ENCODE data around the gene MLXIPL.
A peak's percentile ranks its signal among the peaks of the same experiment; 100 is the strongest.
"Not testable (repeated sequence)": the region's sequence is repeated elsewhere in the genome, so short reads cannot be mapped to it uniquely, and the experiment has no call there.

Gene MLXIPL

DNA sequence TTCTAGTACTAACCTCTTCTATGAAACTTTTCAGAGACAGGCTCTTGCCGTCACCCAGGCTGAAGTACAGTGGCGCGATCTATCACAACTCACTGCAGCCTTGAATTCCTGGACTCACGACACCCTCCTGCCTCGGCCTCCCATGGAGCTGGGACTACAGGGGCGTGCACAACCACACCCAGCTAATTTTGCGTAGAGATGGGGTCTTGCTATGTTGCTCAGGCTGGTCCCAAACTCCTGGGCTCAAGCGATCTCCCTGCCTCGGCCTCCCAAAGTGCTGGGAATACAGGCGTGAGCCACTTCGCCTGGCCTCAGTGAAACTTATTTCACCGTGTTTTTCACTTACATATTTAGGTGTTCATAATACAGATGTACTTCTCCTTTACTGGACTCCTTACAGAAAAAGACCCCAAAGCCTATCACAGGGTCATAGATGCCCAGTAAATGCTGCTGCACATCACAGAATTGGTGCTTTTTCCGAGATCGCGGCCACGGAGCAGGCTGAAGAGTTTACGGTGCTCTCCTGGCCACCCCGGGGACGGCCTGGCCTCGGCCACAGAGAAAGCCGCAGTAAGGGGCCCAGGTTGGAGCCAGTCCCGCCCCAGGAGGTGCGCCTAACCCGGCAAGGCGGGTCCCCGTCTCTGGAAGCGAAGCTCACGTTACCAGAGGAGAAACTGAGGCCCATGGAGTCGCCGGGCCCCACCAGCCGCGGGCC lies 46.5 kb downstream of the MLXIPL start:
- DNase-seq, result no peak

DNA sequence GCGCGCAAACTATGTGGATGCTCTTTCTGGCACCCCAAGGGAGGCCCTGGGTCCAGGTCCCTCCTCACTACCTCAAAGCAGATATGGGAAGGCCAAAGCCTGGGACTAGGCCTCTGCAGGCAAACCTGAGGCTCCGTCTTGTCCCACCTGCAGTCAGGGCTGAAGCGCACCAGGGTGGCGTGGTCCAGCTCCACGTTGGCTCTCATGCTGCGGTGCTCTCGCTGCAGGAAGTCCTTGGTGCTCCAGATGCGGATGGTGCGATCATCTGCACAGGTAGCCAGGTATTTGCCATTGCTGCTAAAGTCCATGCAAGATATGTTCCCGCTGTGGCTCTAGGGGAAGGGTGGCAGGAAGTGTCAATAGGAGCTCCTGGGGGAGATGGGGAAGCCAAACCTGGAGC lies 50.5 kb downstream of the MLXIPL start:
- DNase-seq, result no peak

DNA sequence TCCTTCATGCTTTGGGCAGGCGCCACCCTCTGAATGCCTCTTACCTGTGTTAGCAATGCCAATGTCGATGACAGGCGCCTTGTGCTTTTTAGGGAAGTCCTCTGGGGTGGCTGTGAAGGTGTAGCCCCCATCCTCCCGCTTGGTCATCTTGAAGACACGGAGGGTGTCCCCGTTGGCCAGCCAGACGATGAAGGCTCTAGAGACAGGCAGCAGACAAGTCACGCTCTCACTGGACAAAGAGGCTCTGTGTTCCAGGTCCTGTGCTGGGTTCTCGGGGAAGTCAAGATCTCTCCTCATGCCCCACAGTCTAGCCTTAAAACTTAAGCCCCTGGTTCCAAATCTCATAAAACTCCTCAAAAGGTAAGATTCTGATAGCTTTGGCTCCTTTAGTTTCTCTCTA lies 51.0 kb downstream of the MLXIPL start:
- DNase-seq, result no peak

DNA sequence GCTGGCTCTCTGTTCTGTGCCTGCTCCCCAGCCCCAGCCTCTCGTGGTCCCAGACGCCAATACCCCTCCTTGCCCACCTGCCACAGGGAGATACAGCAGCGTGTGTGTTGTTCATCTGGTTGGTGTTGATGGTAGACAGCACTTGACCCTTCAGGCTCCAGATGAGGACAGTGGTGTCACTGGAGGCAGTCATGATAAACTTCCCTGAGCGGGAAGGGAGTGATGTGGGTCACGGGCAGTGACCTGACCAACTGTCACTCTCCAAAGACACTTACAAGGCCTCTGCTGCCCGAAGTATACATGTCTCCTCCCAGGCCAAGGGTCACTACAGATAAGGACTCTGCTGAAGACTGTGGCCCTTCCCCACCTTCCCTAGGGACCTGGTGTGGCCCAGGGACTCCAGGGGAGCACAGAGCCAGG lies 51.5 kb downstream of the MLXIPL start:
- DNase-seq, result no peak

DNA sequence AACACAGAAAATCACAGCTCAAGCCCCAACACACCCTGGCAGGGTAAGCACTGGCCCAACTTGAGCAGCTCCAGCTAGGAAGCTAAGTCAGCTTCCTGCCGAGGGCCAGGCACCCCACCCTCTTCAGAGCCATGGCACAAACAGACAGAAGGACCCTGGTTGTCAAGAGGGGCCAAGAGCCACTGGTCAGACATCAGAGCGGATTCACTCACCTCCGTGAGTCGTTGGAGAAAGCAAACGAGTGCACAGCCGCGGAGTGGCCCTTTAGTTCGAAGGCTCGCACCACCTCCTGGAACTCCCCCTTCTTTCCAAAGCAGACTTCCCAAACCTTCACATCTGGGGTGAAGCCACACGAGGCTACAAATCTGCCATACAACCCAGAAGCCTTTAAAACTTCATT lies 53.3 kb downstream of the MLXIPL start:
- no peak for DNase-seq

DNA sequence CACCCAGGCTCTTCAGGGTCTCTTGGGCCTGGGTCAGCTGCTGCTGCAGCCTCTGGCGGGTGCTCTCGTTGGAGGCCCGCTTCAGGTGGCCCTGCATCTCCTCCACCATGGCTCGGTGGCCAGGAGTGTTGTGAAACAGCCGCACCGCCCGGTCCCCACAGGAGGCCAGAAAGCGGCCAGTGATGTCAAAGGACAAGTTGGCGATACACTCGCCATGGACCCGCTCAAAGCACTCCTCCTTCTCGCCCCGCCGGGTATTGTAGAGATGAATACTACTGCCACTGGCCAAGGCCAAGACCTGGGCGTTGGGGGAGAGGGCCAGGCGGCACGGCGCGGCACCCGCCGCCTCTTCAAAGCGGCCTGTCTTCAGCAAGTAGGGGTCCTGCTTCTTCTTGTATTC lies 53.8 kb downstream of the MLXIPL start:
- DNase-seq, result no peak

DNA sequence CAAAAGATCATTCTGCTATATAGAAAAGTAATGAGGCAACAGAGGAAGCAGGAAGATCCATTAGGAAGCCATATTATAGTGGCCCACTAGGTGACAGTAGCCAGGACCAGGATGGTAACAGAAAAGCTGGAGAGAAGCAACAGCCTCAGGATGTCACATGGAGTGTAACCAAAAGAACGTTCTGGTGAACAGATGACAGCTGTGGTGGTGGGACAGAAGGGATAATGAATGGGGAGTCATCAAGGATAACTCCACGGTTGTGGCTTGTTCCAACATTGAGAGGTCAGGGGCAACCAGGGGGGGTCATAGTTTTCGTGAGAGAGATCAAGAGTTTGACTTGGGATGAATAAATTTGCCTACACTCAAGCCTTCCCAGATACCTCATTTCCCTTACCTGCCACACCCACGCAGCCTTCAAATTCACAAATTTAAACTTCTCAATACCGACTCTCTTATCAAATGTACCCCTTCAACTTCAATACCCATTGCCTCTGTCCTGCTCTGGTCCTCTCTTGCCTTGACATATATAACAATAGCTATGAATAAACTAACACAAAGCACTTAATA lies 55.2 kb downstream of the MLXIPL start:
- DNase-seq, result no peak

DNA sequence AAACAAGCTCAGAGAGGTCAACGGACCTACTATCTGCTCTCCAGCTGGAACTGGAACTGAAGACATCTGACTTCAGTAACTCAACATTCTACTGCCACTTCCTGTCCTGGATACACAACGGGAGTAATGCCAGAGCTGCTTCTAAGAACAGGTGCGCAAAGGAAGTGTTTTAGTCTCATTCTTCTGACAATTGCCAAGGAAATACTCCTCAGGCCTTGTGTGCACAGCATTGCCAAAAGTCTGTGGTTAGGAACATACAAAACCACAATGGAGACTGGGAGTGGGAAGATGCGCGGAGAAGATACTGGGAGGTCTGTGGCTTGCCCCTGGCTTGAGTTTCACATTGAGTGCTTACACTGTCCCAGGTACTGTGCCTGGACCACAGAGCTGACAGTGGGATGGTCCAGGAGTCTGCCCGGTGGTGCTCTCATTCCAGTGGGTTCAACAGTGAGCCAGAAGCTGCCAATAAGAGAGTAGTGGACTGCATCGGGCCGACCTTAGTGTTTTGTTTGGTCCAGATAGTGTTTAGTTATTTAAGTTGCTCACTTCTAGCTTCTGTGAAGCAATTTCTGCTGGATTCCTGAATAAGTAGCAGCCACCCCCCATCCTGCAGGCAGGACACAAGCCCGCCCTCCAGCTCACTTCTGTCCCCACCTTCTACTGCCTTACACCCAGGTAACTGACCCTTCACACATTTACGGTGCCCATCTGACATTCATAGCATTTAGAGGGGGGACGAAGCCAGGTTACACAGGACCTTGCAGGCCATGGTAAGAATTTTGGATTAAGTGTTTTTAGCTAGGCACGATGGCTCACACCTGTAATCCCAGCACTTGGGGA lies 56.3 kb downstream of the MLXIPL start:
- DNase-seq, result no peak

DNA sequence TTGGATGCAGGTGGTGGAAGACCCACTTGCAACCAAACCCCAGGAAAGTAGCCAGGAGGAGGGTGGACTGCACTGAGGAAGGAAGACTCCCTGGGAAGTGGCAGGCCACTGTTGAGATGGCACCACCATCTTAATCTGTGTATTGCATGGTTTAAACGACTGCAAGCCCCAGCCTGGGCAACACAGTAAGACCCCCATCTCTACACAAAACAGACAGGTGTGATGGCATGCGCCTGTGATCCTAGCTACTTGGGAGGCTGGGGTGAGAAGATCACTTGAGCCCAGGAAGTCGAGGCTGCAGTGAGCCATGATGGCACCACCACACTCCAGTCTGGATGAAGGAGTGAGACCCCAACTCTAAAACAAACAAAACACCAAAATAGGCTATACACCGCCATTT lies 57.2 kb downstream of the MLXIPL start:
- no peak for DNase-seq

DNA sequence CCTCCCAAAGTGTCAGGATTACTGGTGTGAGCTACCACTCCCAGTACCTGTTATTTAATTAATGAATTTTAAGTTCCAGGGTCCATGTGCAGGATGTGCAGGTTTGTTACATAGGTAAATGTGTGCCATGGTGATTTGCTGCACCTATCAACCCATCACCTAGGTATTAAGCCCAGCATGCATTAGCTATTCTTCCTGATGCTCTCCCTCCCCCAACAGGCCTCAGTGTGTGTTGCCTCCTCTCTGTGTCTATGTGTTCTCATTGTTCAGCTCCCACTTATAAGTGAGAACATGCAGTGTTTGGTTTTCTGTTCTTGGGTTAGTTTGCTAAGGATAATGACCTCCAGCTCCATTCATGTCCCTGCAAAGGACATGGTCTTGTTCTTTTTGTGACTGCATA lies 57.9 kb downstream of the MLXIPL start:
- not testable (repeated sequence) for DNase-seq

DNA sequence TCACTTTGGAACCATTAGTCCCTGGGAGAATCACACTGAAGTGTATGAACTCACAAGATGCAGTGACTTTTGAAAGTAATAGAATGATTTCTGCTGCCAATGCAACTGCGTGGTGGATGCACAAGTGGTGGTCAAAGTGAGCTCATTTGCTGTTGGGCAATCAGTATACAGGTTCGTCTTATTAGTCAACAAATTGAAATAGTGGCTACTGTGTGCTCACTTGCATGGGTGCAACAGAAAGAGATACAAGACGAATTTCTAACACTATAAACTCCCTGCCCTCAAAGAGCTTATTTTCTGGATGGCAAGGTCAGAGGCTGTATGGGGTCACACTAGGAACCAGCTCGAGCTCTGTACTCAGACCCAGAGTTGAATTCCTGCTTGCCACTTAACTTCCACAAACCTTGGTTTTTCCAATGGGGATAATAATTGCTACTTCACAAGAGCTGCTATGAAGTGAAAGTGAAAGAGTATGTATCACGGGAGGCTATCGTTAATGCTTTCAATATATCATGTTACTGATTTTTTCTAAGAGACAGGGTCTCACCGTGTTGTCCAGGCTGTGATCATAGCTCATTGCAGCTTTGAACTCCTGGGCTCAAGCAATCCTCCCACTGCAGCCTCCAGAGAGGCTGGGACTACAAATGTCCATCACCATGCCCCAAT lies 58.5 kb downstream of the MLXIPL start:
- peak; percentile 19 for DNase-seq

DNA sequence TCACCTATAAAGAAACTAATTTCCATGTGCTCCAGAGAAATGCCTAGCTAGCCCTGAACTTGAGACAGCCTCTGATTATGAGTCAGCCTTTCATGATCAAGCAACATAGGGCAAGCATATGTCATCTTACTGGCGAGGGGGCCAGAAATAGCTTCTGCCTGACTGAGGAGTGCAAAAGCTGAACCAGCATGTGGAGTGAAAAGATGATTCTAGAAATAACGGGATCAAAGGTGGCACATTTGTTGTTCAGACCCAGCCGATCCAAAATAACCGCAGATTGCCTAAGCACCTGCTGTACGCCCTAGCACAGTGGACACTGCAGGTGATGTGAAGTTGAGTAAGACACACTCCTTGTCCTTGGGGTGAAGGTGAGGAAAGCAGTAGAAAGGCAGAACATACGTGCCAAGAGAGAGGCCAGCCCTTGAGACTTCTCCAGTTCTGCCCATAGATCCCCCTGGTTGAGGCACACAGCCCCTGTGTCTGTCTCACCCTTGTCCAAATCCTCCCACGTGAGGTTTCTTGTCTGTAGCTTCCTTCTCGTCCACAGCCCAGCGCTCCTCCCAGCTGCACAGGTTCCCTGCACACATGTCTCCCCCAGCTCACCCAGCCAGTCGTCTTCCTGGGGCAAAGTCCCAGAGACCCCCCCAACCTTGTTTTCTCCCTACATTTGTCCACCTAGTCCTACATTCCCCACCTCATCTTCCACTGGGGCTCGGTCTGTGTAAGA lies 64.0 kb downstream of the MLXIPL start:
- no peak for DNase-seq

DNA sequence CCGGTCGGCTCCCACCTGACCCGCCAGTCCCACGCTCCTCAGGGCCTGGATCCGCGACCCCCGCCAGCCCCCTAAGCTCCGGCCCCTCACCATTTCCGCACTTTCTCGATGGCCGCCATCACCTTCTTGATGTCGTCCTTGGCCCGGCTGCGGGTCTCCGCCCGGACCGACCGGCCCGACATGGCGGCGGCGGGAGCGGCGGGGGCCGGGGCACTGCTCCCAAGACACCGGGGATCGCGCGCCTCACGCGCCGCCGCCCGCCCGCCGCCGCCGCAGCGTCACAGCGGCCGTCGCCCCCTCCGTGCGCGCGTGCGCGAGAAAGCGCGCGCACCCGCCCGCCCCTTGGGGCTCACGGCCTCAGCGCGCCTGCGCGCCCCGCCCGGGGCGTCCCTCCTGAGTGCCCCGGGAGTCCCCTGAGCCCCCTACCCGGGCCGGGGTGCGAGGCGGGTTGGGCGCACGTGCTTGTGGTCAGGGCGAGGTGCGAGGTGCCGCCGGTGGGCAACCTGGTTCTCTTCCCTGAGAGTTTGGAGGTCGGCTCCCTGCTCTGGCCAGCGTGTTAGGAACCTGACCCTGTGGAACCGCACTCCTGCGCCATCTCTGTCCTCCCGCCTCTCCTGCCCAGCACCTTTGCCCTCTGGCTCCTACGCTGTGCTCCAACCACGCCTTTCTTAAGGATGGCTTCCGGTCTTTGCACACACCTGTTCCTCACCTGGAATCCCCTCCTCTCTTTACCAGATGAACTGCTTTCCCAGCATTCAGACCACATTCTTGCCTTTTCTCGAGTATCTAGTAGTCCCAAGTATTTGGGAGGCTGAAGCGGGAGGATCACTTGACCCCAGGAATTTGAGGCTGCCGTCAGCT lies 66.7 kb downstream of the MLXIPL start, which contains the start of gene BCL7B:
Gene BCL7B (minus strand): TSS at position 294 of the 861 bp plus-strand sequence. CDS start 112 bp downstream, at position 182.
- peak; percentile 87 for DNase-seq

DNA sequence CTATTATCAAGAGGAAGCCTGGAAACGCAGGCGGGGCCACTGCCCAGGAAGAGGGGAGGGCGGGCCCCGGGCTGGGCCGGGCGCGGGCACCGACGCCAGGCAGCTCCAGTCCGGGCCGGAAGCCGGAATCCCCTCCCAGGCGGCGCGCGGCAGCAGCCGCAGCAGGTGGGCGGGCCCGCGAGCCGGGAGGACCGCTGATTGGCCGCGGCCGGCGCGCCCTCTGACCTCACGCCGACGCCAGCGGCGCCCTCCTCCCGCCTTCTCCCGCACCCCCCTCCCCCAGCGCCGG lies 67.3 kb downstream of the MLXIPL start:
- DNase-seq, result peak; percentile 94

DNA sequence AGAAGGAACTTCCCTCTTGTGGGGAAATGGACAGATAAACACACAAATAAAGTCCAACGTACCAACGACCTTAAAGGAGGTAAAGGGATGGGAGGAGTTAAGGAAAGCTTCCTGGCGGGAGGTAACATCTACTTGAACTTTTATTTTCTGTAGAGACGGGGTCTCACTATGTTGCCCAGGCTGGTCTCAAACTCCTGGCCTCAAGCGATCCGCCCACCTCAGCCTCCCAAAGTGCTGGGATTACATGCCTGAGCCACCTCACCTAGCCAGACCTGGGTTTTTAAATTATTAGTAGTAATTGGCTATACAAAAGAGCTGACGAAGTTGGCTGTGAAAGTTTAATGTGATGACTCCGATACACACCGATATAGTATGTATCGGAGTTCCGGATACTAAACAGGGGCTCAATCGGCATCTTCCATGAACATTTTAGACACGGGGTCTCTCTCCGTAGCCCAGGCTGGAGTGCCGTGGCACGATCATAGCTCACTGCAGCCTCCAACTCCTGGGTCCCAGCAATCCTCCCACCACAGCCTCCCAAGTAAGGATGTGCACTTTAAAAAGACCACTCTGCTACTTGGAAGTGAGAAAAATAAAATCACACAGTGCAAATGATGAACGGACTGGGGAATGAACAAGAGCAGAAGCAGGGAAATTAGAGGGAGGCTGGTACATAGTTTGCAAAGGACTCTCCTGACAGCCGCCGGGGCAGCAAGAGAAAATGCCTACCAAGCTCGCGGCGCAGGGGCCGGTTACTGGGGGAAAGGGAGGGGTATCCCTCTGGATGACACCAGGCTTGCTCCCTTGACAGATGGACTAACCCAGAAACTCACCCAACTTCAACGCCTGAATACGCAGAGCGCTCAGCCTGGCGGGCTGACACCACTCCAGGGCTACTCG lies 67.9 kb downstream of the MLXIPL start:
- no peak for DNase-seq

DNA sequence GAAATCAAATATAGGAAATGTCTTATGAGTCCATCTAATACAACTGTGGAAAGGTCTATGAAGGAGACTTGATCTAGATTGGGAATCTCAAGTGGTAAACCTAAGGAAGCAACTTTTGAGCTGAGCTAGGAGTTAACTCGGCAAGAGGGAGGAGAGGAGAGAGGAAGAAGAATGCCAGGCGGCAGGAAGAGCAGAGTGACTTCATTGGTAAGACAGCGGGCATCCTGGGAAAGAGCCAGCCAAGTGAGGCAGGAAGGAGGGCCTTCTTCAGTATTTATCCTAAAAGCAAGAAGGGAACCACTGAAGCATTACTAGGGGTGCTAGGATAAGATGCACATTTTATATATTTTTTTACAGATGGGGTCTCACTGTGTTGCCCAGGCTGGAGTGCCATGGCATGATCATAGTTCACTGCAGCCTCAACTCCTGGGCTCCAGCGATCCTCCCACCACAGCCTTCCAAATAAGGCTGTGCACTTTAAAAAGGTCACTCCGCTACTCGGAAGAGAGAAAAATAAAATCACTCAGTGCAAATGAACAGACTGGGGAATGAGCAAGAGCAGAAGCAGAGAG lies 68.8 kb downstream of the MLXIPL start:
- DNase-seq, result no peak

DNA sequence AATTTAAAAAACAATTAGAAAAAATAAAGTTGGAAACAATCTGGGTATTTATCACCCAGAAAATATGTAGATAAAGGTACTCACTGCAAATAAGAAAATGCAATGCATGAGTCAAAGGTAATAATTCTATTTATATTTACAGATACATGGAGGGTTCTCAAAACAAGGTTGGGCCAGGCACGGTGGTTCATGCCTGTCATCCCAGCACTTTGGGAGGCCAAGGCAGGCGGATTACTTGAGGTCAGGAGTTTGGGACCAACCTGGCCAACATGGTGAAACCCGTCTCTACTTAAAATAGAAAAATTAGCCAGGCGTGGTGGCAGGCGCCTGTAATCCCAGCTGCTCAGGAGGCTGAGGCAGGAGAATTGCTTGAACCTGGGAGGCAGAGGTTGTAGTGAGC lies 74.2 kb downstream of the MLXIPL start:
- not testable (repeated sequence) for DNase-seq

DNA sequence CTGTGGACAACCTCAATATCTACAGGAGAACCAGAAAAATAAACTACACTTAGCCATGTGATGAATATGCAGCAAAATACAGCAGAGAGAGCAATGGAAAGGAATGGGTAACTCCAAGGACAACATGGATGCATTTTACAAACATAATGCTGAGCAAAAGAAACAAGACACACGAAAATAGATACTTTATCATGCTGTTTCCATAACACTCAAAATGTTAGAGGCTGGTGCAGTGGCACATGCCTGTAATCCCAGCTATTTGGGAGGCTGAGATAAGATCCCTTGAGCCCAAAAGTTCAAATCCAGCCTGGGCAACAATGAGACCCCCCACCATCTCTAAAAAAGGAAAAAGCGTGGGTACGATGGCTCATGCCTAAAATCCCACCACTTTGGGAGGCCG lies 75.1 kb downstream of the MLXIPL start:
- DNase-seq, result no peak

DNA sequence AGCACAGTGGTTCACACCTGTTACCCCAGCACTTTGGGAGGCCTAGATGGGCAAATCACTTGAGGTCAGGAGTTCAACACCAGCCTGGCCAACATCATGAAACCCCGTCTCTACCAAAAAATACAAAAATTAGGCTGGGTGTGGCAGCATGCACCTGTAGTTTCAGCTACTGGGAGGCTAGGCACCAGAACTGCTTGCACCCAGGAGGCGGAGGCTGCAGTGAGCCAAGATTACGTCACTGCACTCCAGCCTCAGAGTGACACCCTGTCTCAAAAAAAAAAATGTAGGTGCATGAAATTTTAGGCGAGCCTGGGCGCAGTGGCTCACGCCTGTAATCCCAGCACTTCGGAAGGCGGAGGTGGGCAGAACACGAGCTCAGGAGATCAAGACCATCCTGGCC lies 76.5 kb downstream of the MLXIPL start:
- DNase-seq, result no peak

DNA sequence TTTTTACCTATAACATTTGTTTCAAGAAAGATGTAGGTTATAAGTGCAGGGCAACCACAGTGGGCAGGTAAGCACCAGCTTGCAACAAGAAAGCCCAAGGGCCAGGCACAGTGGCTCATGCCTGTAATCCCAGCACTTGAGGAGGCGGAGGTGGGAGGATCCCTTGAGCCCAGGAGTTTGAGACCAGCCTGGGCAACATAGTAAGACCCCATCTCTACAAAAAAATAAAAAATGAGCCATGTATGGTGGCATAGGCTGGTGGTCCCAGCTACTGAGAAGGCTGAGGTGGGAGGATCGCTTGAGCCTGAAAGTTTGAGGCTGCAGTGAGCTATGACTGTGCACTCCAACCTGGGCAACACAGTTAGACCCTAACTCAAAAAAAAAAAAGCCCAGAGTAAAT lies 79.6 kb downstream of the MLXIPL start:
- no peak for DNase-seq
